ENCODE results near the gene DDX10.

DNA sequence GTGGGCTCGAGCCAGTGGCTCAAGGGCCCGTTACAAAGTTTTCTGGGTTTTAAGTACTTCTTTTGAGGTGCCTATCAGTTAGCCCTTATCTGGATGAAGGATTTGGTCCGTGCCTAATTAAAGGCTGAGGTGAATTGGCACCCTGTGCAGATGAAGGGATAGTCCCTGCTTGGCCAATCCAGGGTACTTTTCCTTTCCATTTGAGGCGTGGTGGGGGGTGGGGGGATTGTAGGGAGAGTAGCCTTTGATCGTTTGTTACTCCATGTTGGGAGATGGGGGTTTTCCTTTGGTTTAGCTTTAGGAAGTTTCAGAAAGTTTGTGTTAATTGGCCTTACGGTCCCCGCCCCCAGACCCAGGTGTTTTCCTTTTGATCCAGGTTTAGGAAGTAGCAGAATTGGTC, 170.8 kb downstream of the DDX10 start:
- TF ChIP-seq, protein P1, sequence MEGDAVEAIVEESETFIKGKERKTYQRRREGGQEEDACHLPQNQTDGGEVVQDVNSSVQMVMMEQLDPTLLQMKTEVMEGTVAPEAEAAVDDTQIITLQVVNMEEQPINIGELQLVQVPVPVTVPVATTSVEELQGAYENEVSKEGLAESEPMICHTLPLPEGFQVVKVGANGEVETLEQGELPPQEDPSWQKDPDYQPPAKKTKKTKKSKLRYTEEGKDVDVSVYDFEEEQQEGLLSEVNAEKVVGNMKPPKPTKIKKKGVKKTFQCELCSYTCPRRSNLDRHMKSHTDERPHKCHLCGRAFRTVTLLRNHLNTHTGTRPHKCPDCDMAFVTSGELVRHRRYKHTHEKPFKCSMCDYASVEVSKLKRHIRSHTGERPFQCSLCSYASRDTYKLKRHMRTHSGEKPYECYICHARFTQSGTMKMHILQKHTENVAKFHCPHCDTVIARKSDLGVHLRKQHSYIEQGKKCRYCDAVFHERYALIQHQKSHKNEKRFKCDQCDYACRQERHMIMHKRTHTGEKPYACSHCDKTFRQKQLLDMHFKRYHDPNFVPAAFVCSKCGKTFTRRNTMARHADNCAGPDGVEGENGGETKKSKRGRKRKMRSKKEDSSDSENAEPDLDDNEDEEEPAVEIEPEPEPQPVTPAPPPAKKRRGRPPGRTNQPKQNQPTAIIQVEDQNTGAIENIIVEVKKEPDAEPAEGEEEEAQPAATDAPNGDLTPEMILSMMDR (IDR thresholded peaks at IDR 0.05; ENCODE audit: insufficient read depth, low read depth, low read length) = no peak
- no peak for TF ChIP-seq EZH2 (IDR thresholded peaks at IDR 0.05; ENCODE audit: insufficient read depth, low read length)
